SKM-1 (cell line): ENCODE measurements around the gene TRIM46.
"Not testable (repeated sequence)": the region's sequence is repeated elsewhere in the genome, so short reads cannot be mapped to it uniquely, and the experiment has no call there.

Source experiments
- DNase-seq: peaks from one replicate; lab custom pipeline; 2025; ENCODE audit not compliant: unreplicated experiment; lab: John Stamatoyannopoulos, UW

Gene TRIM46

DNA sequence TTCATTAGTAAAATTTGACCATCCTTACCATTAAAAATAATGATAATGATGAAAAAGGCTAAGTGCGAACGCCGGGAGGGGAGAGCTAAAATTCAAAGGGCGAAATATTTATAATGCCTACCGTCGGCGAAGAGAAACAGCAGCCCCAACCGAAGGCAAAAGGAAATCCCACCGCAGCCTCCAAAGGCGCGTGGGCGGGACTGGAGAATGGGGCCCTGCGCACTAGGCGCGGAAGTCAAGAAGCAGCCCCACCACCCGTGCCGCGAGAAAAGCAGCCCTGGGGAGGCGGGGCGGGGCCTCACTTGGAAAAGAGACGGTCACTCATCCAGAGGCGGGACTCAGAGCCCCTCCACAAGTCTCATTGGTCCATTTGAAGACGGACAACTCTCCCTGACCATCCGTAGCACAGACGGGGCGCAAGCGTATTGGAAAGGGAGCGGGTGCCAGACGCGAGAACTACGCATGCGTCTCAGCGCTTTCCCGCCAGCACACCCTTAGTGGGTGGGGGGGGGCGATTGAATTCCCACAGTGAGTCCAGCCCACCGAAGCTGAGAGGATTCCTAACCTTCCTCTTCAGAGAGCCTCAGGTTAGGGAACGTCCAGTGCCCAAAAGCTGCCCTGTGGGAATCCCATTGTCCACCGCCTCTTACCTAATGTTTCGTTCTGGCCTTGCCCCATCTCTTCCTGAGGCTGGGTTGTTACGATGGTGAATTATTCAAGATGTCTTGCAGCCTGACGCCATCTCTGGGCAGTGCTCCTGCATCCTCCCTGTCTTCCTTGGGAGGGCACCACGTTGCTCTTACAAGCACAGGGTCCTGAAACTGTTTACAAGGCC lies 53.8 kb downstream of the TRIM46 start:
- peak; percentile 99 for DNase-seq

- no peak for DNase-seq
Observed at GRCh38 chr1:155228096-155228427, 54.4 kb downstream of the TRIM46 start.

- not testable (repeated sequence) for DNase-seq
Observed at GRCh38 chr1:155231302-155231701, 57.7 kb downstream of the TRIM46 start.

DNA sequence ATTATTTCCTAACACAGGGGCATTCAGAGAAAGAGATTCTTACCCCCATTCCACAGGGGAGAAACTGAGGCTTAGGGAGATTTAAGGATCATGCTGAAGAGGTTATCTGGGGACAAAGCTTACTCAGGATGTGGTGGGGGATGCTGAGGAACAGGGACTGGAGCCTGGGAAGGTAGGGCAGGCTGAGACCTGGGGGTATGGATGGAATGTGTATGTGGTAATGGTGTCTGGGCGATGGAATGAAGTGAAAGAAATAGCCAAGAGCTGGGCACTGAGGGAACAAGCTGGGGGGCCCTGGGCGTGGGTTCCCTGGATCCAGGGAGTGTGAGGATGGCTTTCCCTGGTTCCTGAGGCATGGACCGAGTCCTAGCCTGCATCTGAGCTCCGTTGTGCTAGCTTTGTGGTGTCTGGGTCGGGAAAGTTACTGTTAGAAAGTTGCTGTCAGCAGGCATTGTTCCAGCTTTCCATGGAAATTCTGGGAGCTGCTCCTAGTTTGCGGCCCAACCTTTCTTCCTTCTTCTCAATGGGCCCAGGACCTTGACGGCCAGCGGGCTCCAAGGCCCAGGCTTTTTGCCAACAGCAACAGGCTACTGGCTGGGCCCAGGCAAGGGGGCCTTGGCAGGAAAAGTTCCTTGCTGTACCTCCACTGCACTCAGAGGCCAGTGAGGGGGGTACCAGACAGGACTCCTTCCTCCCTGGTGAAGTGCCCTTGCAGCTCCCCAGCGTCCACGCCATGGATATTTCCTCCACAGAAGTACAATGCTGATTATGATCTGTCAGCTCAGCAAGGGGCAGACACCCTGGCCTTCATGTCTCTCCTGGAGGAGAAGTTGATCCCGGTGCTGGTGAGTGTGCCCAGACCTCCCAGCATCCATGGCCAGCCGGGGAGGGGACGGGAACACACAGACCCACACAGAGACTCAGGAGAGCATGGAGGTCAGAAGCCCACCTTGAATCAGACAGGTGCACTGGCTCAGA lies 58.6 kb downstream of the TRIM46 start:
- not testable (repeated sequence) for DNase-seq

GRCh38 chr1:155233502-155233901 lies 59.9 kb downstream of the TRIM46 start:
- DNase-seq = not testable (repeated sequence)
